Sigmoid colon (tissue), 4 donors: ENCODE data around the gene AMER3.

Experiments
- POLR2AphosphoS5 ChIP-seq, 4 donors: sonication (generic); formaldehyde crosslinking; IDR thresholded peaks; one replicate each; pipeline ENCODE4 v1.6.1; 2017; ENCODE audit warnings: antibody characterized with exemption in 4 of 4
- TF ChIP-seq, protein P1 (sequence below), 4 experiments: fragments of 450-650 bp in 3 of 4; fragments of 200-600 bp in 1 of 4; IDR thresholded peaks; one replicate each; pipeline ENCODE4 v1.5.1; 2016 to 2019; ENCODE audit warnings: antibody characterized with exemption in 4 of 4, mild to moderate bottlenecking in 3 of 4, moderate library complexity in 2 of 4

- no peak for TF ChIP-seq POLR2AphosphoS5 (IDR thresholded peaks at IDR 0.05)
- TF ChIP-seq, protein P1, sequence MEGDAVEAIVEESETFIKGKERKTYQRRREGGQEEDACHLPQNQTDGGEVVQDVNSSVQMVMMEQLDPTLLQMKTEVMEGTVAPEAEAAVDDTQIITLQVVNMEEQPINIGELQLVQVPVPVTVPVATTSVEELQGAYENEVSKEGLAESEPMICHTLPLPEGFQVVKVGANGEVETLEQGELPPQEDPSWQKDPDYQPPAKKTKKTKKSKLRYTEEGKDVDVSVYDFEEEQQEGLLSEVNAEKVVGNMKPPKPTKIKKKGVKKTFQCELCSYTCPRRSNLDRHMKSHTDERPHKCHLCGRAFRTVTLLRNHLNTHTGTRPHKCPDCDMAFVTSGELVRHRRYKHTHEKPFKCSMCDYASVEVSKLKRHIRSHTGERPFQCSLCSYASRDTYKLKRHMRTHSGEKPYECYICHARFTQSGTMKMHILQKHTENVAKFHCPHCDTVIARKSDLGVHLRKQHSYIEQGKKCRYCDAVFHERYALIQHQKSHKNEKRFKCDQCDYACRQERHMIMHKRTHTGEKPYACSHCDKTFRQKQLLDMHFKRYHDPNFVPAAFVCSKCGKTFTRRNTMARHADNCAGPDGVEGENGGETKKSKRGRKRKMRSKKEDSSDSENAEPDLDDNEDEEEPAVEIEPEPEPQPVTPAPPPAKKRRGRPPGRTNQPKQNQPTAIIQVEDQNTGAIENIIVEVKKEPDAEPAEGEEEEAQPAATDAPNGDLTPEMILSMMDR (IDR thresholded peaks at IDR 0.05) = no peak
These were observed 12.1 kb upstream of the AMER3 start for GRCh38 chr2:130743278-130743677.
